GM23248 (cell line): ENCODE data around the gene CLCNKA. TPM values are rescaled to one million over a fixed set of nuclear protein-coding genes. Genes with fewer than 3 reads are reported as not detected.
"Not testable (repeated sequence)": the region's sequence is repeated elsewhere in the genome, so short reads cannot be mapped to it uniquely, and the experiment has no call there.

Experiments
- DNase-seq: peaks from one replicate; pipeline ENCODE4 v3.0.0-alpha.2; 2015
- H2AFZ ChIP-seq: fragments of 200-600 bp; sonication (generic); 2 replicates; pipeline ENCODE4 v1.6.1; 2016; ENCODE audit warnings: antibody characterized with exemption
- H3F3A ChIP-seq: fragments of 200-600 bp; sonication (generic); 2 replicates; pipeline ENCODE4 v1.6.1; 2016; ENCODE audit warnings: mild to moderate bottlenecking, antibody characterized with exemption, mixed run types; ENCODE audit not compliant: insufficient read depth
- H3K27ac ChIP-seq: fragments of 200-600 bp; sonication (generic); 2 replicates; pipeline ENCODE4 v1.5.1; 2016; ENCODE audit warnings: mild to moderate bottlenecking
- H3K27me3 ChIP-seq: fragments of 200-600 bp; sonication (generic); replicated peaks from 2 replicates; pipeline ENCODE4 v1.6.1; 2016; ENCODE audit warnings: mild to moderate bottlenecking; ENCODE audit not compliant: insufficient read depth
- H3K36me3 ChIP-seq: fragments of 200-600 bp; sonication (generic); 2 replicates; pipeline ENCODE4 v1.6.1; 2016; ENCODE audit warnings: low read depth, mild to moderate bottlenecking
- H3K4me1 ChIP-seq: fragments of 200-600 bp; sonication (generic); 2 replicates; pipeline ENCODE4 v1.6.1; 2016; ENCODE audit warnings: mild to moderate bottlenecking; ENCODE audit not compliant: insufficient read depth
- H3K4me2 ChIP-seq: fragments of 200-600 bp; sonication (generic); one replicate; pipeline ENCODE4 v1.6.1; 2016; ENCODE audit warnings: mild to moderate bottlenecking; ENCODE audit not compliant: unreplicated experiment
- H3K4me3 ChIP-seq: fragments of 200-600 bp; sonication (generic); 2 replicates; pipeline ENCODE4 v1.5.1; 2016; ENCODE audit warnings: mild to moderate bottlenecking
- H3K79me2 ChIP-seq: fragments of 200-600 bp; sonication (generic); 2 replicates; pipeline ENCODE4 v1.6.1; 2016; ENCODE audit warnings: mild to moderate bottlenecking; ENCODE audit not compliant: insufficient read depth
- H3K9ac ChIP-seq: fragments of 200-600 bp; sonication (generic); 2 replicates; pipeline ENCODE4 v1.6.1; 2016; ENCODE audit warnings: mild to moderate bottlenecking
- H3K9me2 ChIP-seq: fragments of 200-600 bp; sonication (generic); 2 replicates; pipeline ENCODE4 v1.6.1; 2016; ENCODE audit warnings: mixed run types, mild to moderate bottlenecking, moderate library complexity; ENCODE audit not compliant: insufficient read depth
- H3K9me3 ChIP-seq: fragments of 200-600 bp; sonication (generic); one replicate; pipeline ENCODE4 v1.6.1; 2017; ENCODE audit warnings: low read depth
- H4K20me1 ChIP-seq: fragments of 200-600 bp; sonication (generic); 2 replicates; pipeline ENCODE4 v1.6.0; 2016; ENCODE audit not compliant: insufficient read depth
- EZH2 ChIP-seq: fragments of 200-600 bp; sonication (generic); IDR thresholded peaks from 2 replicates; pipeline ENCODE4 v1.6.1; 2018; ENCODE audit warnings: antibody characterized with exemption, mild to moderate bottlenecking; ENCODE audit not compliant: insufficient read depth, poor library complexity, severe bottlenecking
- EZH2phosphoT487 ChIP-seq: fragments of 200-600 bp; sonication (generic); IDR thresholded peaks from 2 replicates; pipeline ENCODE4 v1.6.1; 2018; ENCODE audit warnings: antibody characterized with exemption, moderate library complexity, mild to moderate bottlenecking, low read depth; ENCODE audit not compliant: insufficient read depth
- WGBS, 2 experiments: methylation state at CpG; one replicate each; pipeline ENCODE4 v1.1.6; 2015 to 2017; ENCODE audit warnings: low lambda C conversion rate in 2 of 2, low coverage in 1 of 2; ENCODE audit errors: missing lambda C conversion rate in 2 of 2; 5-methylcytosine and 5-hydroxymethylcytosine counted together
- in situ Hi-C: fragments of 300-500 bp; cut with MboI; formaldehyde crosslinking; loops from 2 replicates; pipeline ENCODE4 v1.15.0; 2020
- polyA plus RNA-seq: library from polyadenylated mRNA; unstranded; fragments of >200 nt; fragmentation: Nextera tagmentation; extraction: Ambion mirVana; gene quantifications from 2 replicates; pipeline ENCODE4 v1.2.1, GENCODE V29; 2016
- total RNA-seq: library from RNA; depleted of rRNA; stranded (reverse); fragments of >200 nt; shearing (Covaris generic); gene quantifications from 2 replicates; pipeline ENCODE4 v1.2.3, GENCODE V29; 2014

Gene CLCNKA
- total and polyA plus RNA-seq, 2 experiments from 2014 or later = not detected

GRCh38 chr1:16023050-16023653 lies 1.3 kb downstream of the CLCNKA start:
- H3K4me1 ChIP-seq = peaks cover 23% of the 10 kb centered on the region
- in situ Hi-C loops = no loop called here
- H3K9ac ChIP-seq = no peak overlapping the region
- peaks cover 11% of the 10 kb centered on the region for H3F3A ChIP-seq
- H3K4me3 ChIP-seq = no peak overlapping the region
- no peaks in the 10 kb centered on the region for H3K79me2 ChIP-seq
- H4K20me1 ChIP-seq = no peaks in the 10 kb centered on the region
- no peak for DNase-seq
- H2AFZ ChIP-seq = no peak overlapping the region
- TF ChIP-seq EZH2phosphoT487 = no peak
- 75 to 91% methylated on average over 6 to 7 of the region's 7 CpGs for WGBS, 2 experiments
- no peaks in the 10 kb centered on the region for H3K36me3 ChIP-seq
- H3K9me2 ChIP-seq = no peaks in the 10 kb centered on the region
- no peaks in the 10 kb centered on the region for H3K27me3 ChIP-seq
- no peak overlapping the region for H3K27ac ChIP-seq
- H3K9me3 ChIP-seq = no peaks in the 10 kb centered on the region
- no peak overlapping the region for H3K4me2 ChIP-seq

DNA sequence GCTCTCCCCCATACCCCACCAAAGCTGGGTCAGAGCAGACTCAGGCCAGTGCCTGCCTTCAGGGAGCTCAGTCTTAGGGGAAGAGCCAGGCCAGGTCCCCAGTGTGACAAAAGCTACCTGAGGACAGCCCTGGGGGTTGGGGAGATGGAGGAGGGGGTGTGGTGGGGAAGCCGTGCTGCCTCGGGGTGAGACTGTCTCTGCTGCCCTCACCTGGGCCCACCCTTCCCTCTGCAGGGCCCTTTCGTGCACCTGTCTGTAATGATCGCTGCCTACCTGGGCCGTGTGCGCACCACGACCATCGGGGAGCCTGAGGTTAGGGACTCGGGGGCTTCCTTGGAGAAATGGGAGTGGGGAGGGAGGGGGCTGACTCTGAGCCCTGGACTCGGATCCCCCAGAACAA lies 4.5 kb downstream of the CLCNKA start:
- H4K20me1 ChIP-seq, H3K9me3 ChIP-seq, H3K9me2 ChIP-seq, H3F3A ChIP-seq, in situ Hi-C loops, H3K9ac ChIP-seq, H3K27me3 ChIP-seq, H3K4me1 ChIP-seq, H3K36me3 ChIP-seq, H3K27ac ChIP-seq, H3K4me3 ChIP-seq, DNase-seq, H2AFZ ChIP-seq, H3K79me2 ChIP-seq, H3K4me2 ChIP-seq: not testable (repeated sequence)
- 41% methylated on average over 9 of the region's 10 CpGs; no CpG with 5 or more reads in 1 of the 2 experiments for WGBS, 2 experiments

- Histone ChIP-seq H3K9me2 (no peaks in the 10 kb centered on the region), H3K79me2 (no peaks in the 10 kb centered on the region), H3K27me3 (no peaks in the 10 kb centered on the region), H3K27ac (no peak overlapping the region), H3K9me3 (no peaks in the 10 kb centered on the region), H3K36me3 (no peaks in the 10 kb centered on the region), H2AFZ (peak overlapping the region; percentile 20; the same call in 1 of the 2 replicates), H3K4me2 (peak overlapping the region; percentile 53), H3K4me1 (no peaks in the 10 kb centered on the region), H4K20me1 (no peaks in the 10 kb centered on the region), H3K9ac (no peak overlapping the region), H3K4me3 (peak overlapping the region; percentile 51), H3F3A (no peaks in the 10 kb centered on the region)
- WGBS, 2 experiments = 10 to 18% methylated on average over 15 to 29 of the region's 33 CpGs
- TF ChIP-seq EZH2phosphoT487 (no peak), EZH2 (no peak)
- peak; percentile 39 for DNase-seq
- in situ Hi-C loops = no loop called here
These were observed 5.1 kb downstream of the CLCNKA start for GRCh38 chr1:16026723-16027484.

- Histone ChIP-seq H3K79me2 (no peaks in the 10 kb centered on the region), H4K20me1 (no peaks in the 10 kb centered on the region), H3K4me3 (no peak overlapping the region), H3K27ac (no peak overlapping the region), H3K4me2 (no peak overlapping the region), H3K9me3 (no peaks in the 10 kb centered on the region), H3K9me2 (no peaks in the 10 kb centered on the region), H3K4me1 (no peaks in the 10 kb centered on the region), H2AFZ (no peak overlapping the region), H3K9ac (no peak overlapping the region), H3K27me3 (no peaks in the 10 kb centered on the region), H3K36me3 (no peaks in the 10 kb centered on the region), H3F3A (no peaks in the 10 kb centered on the region)
- TF ChIP-seq EZH2phosphoT487 = no peak
- TF ChIP-seq EZH2 = no peak
- in situ Hi-C loops = no loop called here
- no peak for DNase-seq
- WGBS, 2 experiments = 54 to 65% methylated on average over 13 to 19 of the region's 19 CpGs
These were observed 6.6 kb downstream of the CLCNKA start for GRCh38 chr1:16028237-16029002.

GRCh38 chr1:16029003-16029268 lies 7.1 kb downstream of the CLCNKA start:
- H3K9ac ChIP-seq, H3K4me1 ChIP-seq, H3K79me2 ChIP-seq, H3F3A ChIP-seq, H2AFZ ChIP-seq, H3K4me3 ChIP-seq, DNase-seq, H3K4me2 ChIP-seq, H3K27me3 ChIP-seq, H3K9me2 ChIP-seq, H3K36me3 ChIP-seq, H3K9me3 ChIP-seq, H4K20me1 ChIP-seq, in situ Hi-C loops, H3K27ac ChIP-seq: not testable (repeated sequence)
- 77 to 83% methylated on average over 6 to 13 of the region's 13 CpGs for WGBS, 2 experiments
